Smooth muscle cell (in vitro differentiated cells): ENCODE data around the gene ARHGEF19. TPM values are rescaled to one million over a fixed set of nuclear protein-coding genes. Genes with fewer than 3 reads are reported as not detected.

Experiments
- DNase-seq: peaks from one replicate; lab custom pipeline; 2025; ENCODE audit not compliant: unreplicated experiment; lab: John Stamatoyannopoulos, UW
- H2AFZ ChIP-seq: fragments of 200-600 bp; sonication (generic); 2 replicates; pipeline ENCODE4 v1.6.0; 2016; ENCODE audit warnings: antibody characterized with exemption, low read depth, mild to moderate bottlenecking
- H3F3A ChIP-seq: fragments of 200-600 bp; sonication (generic); 2 replicates; pipeline ENCODE4 v1.6.0; 2017; ENCODE audit warnings: antibody characterized with exemption, low read depth
- H3K27ac ChIP-seq: fragments of 200-600 bp; sonication (generic); 2 replicates; pipeline ENCODE4 v1.5.1; 2016; ENCODE audit warnings: low read depth, mild to moderate bottlenecking
- H3K27me3 ChIP-seq: fragments of 200-600 bp; sonication (generic); 2 replicates; pipeline ENCODE4 v1.6.1; 2016; ENCODE audit warnings: low read depth, mild to moderate bottlenecking
- H3K36me3 ChIP-seq: fragments of 200-600 bp; sonication (generic); 2 replicates; pipeline ENCODE4 v1.5.1; 2016; ENCODE audit warnings: low read depth
- H3K4me1 ChIP-seq: fragments of 200-600 bp; sonication (generic); 2 replicates; pipeline ENCODE4 v1.5.1; 2016; ENCODE audit warnings: low read depth
- H3K4me2 ChIP-seq: fragments of 200-600 bp; sonication (generic); 2 replicates; pipeline ENCODE4 v1.6.0; 2016; ENCODE audit warnings: mild to moderate bottlenecking
- H3K4me3 ChIP-seq: fragments of 200-600 bp; sonication (generic); 2 replicates; pipeline ENCODE4 v1.5.1; 2016; ENCODE audit warnings: mild to moderate bottlenecking
- H3K79me2 ChIP-seq: fragments of 200-600 bp; sonication (generic); 2 replicates; pipeline ENCODE4 v1.6.0; 2016; ENCODE audit warnings: low read depth, mild to moderate bottlenecking
- H3K9ac ChIP-seq: fragments of 200-600 bp; sonication (generic); 2 replicates; pipeline ENCODE4 v1.6.0; 2016; ENCODE audit warnings: low read depth
- H3K9me3 ChIP-seq: fragments of 200-600 bp; sonication (generic); replicated peaks from 2 replicates; pipeline ENCODE4 v1.5.1; 2016; ENCODE audit warnings: low read depth
- H4K20me1 ChIP-seq: fragments of 200-600 bp; sonication (generic); 2 replicates; pipeline ENCODE4 v1.6.0; 2016; ENCODE audit warnings: low read depth
- WGBS: methylation state at CpG from one replicate; pipeline ENCODE4 v1.1.7; 2016; ENCODE audit warnings: low lambda C conversion rate; 5-methylcytosine and 5-hydroxymethylcytosine counted together
- polyA plus RNA-seq: library from polyadenylated mRNA; unstranded; fragments of >200 nt; fragmentation: Nextera tagmentation; extraction: Ambion mirVana; gene quantifications from 2 replicates; pipeline ENCODE4 v1.2.1, GENCODE V29; 2016
- total RNA-seq: library from RNA; depleted of rRNA; stranded (reverse); fragments of >200 nt; gene quantifications from 2 replicates; pipeline ENCODE4 v1.2.3, GENCODE V29; 2014
- TF ChIP-seq, protein P1 (sequence below): fragments of 200-600 bp; sonication (generic); IDR thresholded peaks from 2 replicates; pipeline ENCODE4 v1.5.1; 2017; ENCODE audit warnings: borderline replicate concordance, mild to moderate bottlenecking, antibody characterized with exemption; ENCODE audit not compliant: insufficient read depth, poor library complexity, severe bottlenecking

Gene ARHGEF19
- total RNA-seq, result 24.9 and 32.1 TPM in 2 replicates
- polyA plus RNA-seq, result 45.9 and 52.1 TPM in 2 replicates

DNA sequence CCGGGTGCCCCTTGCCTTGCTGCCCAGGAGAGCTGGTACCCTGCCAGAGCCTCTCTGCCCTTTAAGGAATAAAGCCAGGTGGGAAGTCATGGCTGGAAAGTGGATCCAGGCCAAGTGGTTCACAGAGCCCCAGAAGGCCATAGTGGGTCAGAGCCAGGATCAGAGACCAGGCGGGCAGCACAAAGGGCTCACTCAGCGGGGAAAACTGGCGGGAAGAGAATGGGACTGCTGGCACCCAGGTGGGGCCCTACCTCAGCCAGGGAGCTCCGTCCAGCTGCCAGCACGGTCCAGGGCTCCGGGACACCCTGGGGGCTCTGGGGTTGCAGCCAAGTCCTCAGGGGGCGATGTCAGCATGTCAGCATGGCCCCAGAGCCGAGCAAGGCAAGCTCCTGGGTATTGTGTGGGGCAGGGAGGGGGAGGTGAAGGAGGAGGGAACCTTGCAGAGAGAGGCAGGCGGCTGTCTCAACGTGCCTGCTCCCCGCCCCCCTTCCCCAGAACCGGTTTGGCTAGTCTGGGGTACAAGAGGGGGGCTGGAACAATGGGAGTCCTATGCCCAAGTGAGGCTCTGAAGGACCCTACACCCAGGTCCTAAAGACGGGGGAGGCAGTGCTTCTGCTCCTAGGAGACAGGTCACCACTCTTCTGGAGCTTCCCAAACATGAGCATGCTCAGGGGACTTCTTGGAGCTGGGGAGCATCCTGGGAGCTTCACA, at the start of gene ARHGEF19:
Gene ARHGEF19, minus strand, starts transcription at position 402 of the 711 bp plus-strand sequence. CDS start 3,598 bp downstream, outside the sequence.
- Histone ChIP-seq H3K27me3 (no peaks in the 10 kb centered on the region), H3F3A (peaks cover 3% of the 10 kb centered on the region), H4K20me1 (no peaks in the 10 kb centered on the region), H3K4me2 (peak within 1 kb of the TSS; percentile 45), H3K4me3 (peak within 1 kb of the TSS; percentile 37), H3K4me1 (peaks cover 10% of the 10 kb centered on the region), H3K36me3 (no peaks in the 10 kb centered on the region), H2AFZ (no peak within 1 kb of the TSS), H3K79me2 (no peaks in the 10 kb centered on the region), H3K27ac (no peak within 1 kb of the TSS), H3K9ac (no peak within 1 kb of the TSS), H3K9me3 (no peaks in the 10 kb centered on the region)
- WGBS, result 35% methylated on average over 14 of the region's 14 CpGs
- TF ChIP-seq, protein P1, sequence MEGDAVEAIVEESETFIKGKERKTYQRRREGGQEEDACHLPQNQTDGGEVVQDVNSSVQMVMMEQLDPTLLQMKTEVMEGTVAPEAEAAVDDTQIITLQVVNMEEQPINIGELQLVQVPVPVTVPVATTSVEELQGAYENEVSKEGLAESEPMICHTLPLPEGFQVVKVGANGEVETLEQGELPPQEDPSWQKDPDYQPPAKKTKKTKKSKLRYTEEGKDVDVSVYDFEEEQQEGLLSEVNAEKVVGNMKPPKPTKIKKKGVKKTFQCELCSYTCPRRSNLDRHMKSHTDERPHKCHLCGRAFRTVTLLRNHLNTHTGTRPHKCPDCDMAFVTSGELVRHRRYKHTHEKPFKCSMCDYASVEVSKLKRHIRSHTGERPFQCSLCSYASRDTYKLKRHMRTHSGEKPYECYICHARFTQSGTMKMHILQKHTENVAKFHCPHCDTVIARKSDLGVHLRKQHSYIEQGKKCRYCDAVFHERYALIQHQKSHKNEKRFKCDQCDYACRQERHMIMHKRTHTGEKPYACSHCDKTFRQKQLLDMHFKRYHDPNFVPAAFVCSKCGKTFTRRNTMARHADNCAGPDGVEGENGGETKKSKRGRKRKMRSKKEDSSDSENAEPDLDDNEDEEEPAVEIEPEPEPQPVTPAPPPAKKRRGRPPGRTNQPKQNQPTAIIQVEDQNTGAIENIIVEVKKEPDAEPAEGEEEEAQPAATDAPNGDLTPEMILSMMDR, result no peak
- DNase-seq, result no peak

DNA sequence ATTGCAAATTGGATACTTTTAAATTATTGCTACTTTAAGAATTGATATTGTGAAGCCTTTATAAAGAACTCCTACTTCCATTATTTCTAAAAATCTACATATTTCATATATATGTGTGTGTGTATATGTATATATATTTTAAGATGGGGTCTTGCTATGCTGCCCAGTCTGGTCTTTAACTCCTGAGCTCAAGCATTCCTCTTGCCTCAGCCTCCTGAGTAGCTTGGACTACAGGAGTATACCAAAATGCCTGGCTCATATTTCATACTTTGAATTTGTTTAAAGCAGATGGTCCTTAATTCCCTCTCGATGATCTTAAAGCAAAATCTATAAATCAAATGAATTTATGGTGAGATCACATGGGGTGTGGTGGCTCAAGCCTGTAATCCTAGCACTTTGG, 49.6 kb upstream of the ARHGEF19 start:
- no peaks in the 10 kb centered on the region for H3F3A ChIP-seq
- WGBS, result 94% methylated on average over 1 of the region's 1 CpG
- no peaks in the 10 kb centered on the region for H3K27me3 ChIP-seq
- no peaks in the 10 kb centered on the region for H3K9me3 ChIP-seq
- H3K27ac ChIP-seq, result no peak overlapping the region
- no peaks in the 10 kb centered on the region for H3K79me2 ChIP-seq
- no peak for DNase-seq
- H2AFZ ChIP-seq, result no peak overlapping the region
- TF ChIP-seq, protein P1, result no peak
- H3K36me3 ChIP-seq, result no peaks in the 10 kb centered on the region
- peaks cover 9% of the 10 kb centered on the region for H3K4me1 ChIP-seq
- H3K4me3 ChIP-seq, result no peak overlapping the region
- no peak overlapping the region for H3K4me2 ChIP-seq
- H3K9ac ChIP-seq, result no peak overlapping the region
- peaks cover 100% of the 10 kb centered on the region for H4K20me1 ChIP-seq

DNA sequence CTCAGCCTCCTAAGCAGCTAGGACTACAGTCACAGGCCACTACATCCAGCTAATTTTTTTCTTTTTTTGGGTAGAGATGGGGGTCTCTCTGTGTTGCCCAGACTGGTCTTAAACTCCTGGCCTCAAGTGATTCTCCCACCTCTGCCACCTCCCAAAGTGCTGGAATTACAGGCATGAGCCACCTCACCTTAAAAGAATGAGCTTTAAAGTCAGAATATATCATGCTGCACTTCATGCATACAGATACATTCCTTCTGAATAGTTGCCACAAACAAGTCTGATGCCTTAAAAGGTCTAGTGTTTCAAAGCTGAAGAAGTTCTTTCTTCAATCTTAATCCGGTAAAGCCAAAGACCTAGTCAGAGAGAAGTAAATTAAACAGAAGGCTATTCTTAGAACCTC, 48.4 kb upstream of the ARHGEF19 start:
- no peaks in the 10 kb centered on the region for H3K79me2 ChIP-seq
- DNase-seq, result no peak
- H3K9ac ChIP-seq, result no peak overlapping the region
- H3K36me3 ChIP-seq, result peaks cover 1% of the 10 kb centered on the region
- H3K4me2 ChIP-seq, result no peak overlapping the region
- WGBS, result 24% methylated on average over 1 of the region's 1 CpG
- TF ChIP-seq, protein P1, result no peak
- H3K27me3 ChIP-seq, result no peaks in the 10 kb centered on the region
- peaks cover 100% of the 10 kb centered on the region for H4K20me1 ChIP-seq
- no peaks in the 10 kb centered on the region for H3K9me3 ChIP-seq
- H3F3A ChIP-seq, result no peaks in the 10 kb centered on the region
- H3K27ac ChIP-seq, result peak overlapping the region; percentile 28
- H3K4me1 ChIP-seq, result peaks cover 2% of the 10 kb centered on the region
- no peak overlapping the region for H2AFZ ChIP-seq
- H3K4me3 ChIP-seq, result no peak overlapping the region
